ENCODE results near the gene CAMSAP2. TPM values are rescaled to one million over a fixed set of nuclear protein-coding genes. Genes with fewer than 3 reads are reported as not detected.
A peak's percentile ranks its signal among the peaks of the same experiment; 100 is the strongest.

Gene CAMSAP2
- total RNA-seq, 1 experiment from 2014 or later = 23.4 TPM

- peak overlapping the region; percentile 70 for H3K4me3 ChIP-seq (ENCODE audit: low read depth, low read length)
- Mint-ChIP-seq H3K27me3 (ENCODE audit: insufficient read depth, unreplicated experiment) (no peaks in the 10 kb centered on the region), H3K9me3 (ENCODE audit: unreplicated experiment) (no peaks in the 10 kb centered on the region), H3K27ac (ENCODE audit: unreplicated experiment) (no peak overlapping the region), H3K36me3 (ENCODE audit: insufficient read depth, unreplicated experiment) (peaks cover 19% of the 10 kb centered on the region), H3K4me1 (ENCODE audit: low read depth, unreplicated experiment) (peaks cover 22% of the 10 kb centered on the region), H3K4me3 (ENCODE audit: unreplicated experiment) (peak overlapping the region; percentile 93)
- H3K27me3 ChIP-seq (replicated peaks; ENCODE audit: control insufficient read depth, insufficient read depth, low read length) = no peaks in the 10 kb centered on the region
- no peak for DNase-seq
- H3K4me1 ChIP-seq = peaks cover 11% of the 10 kb centered on the region
- CTCF ChIA-PET = no interaction called here
- no peaks in the 10 kb centered on the region for H3K36me3 ChIP-seq (ENCODE audit: control insufficient read depth, insufficient read depth, low read length)
- no peak for TF ChIP-seq CTCF (IDR thresholded peaks at IDR 0.05; ENCODE audit: insufficient read depth in 1 of 2, low read depth in 1 of 2, low read length in 1 of 2, severe bottlenecking in 1 of 2, unreplicated experiment in 1 of 2)
- no TSS peak for BruUV-seq (replicated peaks)
- POLR2A ChIA-PET = no interaction called here
- no peaks in the 10 kb centered on the region for H3K9me3 ChIP-seq
- intact Hi-C loops (cut with micrococcal nuclease; ENCODE audit: unreplicated experiment) = loop anchor here (2.0 to 5.0 kb wide), 2 partner anchors 62 to 118 kb away; partner anchors contain the start of gene KIF14
Measured at GRCh38 chr1:200740571-200741208, 2.0 kb downstream of the CAMSAP2 start.

- H3K27me3 ChIP-seq (replicated peaks; ENCODE audit: control insufficient read depth, insufficient read depth, low read length) = no peaks in the 10 kb centered on the region
- Mint-ChIP-seq H3K36me3 (ENCODE audit: insufficient read depth, unreplicated experiment) (peaks cover 25% of the 10 kb centered on the region), H3K4me1 (ENCODE audit: low read depth, unreplicated experiment) (peaks cover 29% of the 10 kb centered on the region), H3K27ac (ENCODE audit: unreplicated experiment) (no peak overlapping the region), H3K4me3 (ENCODE audit: unreplicated experiment) (peak overlapping the region; percentile 93), H3K27me3 (ENCODE audit: insufficient read depth, unreplicated experiment) (no peaks in the 10 kb centered on the region), H3K9me3 (ENCODE audit: unreplicated experiment) (no peaks in the 10 kb centered on the region)
- intact Hi-C loops (cut with micrococcal nuclease; ENCODE audit: unreplicated experiment) = loop anchor here (2.0 to 5.0 kb wide), 2 partner anchors 61 to 119 kb away; partner anchors contain the start of gene KIF14
- BruUV-seq (replicated peaks) = no TSS peak
- H3K4me1 ChIP-seq = peaks cover 11% of the 10 kb centered on the region
- ChIA-PET CTCF (no interaction called here), POLR2A (no interaction called here)
- H3K4me3 ChIP-seq (ENCODE audit: low read depth, low read length) = no peak overlapping the region
- no peak for DNase-seq
- no peaks in the 10 kb centered on the region for H3K9me3 ChIP-seq
- TF ChIP-seq CTCF (IDR thresholded peaks at IDR 0.05; ENCODE audit: insufficient read depth in 1 of 2, low read depth in 1 of 2, low read length in 1 of 2, severe bottlenecking in 1 of 2, unreplicated experiment in 1 of 2) = no peak
- no peaks in the 10 kb centered on the region for H3K36me3 ChIP-seq (ENCODE audit: control insufficient read depth, insufficient read depth, low read length)
Measured at GRCh38 chr1:200741551-200742207, 3.0 kb downstream of the CAMSAP2 start.

DNA sequence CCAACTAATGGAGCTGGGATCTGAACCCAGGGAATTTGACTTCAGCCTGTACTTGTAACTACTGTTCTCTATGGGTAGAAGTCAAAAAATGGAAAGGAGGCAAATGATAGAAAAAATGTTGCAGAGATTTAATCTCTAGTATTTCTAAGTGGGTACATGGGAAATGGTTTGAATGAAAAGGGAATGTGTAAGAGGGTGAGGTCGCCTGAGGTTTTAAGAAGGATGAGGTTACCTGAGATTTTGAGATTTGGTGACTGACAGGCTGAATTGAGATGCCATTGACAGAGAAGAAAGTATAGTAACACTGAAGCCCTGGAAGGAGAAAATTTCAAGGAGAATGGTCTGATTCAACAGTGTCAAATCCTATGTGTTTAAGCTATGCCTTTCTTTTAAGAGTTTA is 5.5 kb downstream of the CAMSAP2 start:
- BruUV-seq (replicated peaks) = no TSS peak
- no peaks in the 10 kb centered on the region for H3K36me3 ChIP-seq (ENCODE audit: control insufficient read depth, insufficient read depth, low read length)
- no peaks in the 10 kb centered on the region for H3K27me3 Mint-ChIP-seq (ENCODE audit: insufficient read depth, unreplicated experiment)
- no peak overlapping the region for H3K27ac Mint-ChIP-seq (ENCODE audit: unreplicated experiment)
- no peaks in the 10 kb centered on the region for H3K27me3 ChIP-seq (replicated peaks; ENCODE audit: control insufficient read depth, insufficient read depth, low read length)
- DNase-seq = no peak
- H3K9me3 ChIP-seq = no peaks in the 10 kb centered on the region
- intact Hi-C loops (cut with micrococcal nuclease; ENCODE audit: unreplicated experiment) = loop anchor here (5.0 kb wide), 1 partner anchor 122 kb away; the partner anchor contains the start of gene KIF14
- H3K4me1 ChIP-seq = peaks cover 11% of the 10 kb centered on the region
- no peak overlapping the region for H3K4me3 Mint-ChIP-seq (ENCODE audit: unreplicated experiment)
- peaks cover 16% of the 10 kb centered on the region for H3K36me3 Mint-ChIP-seq (ENCODE audit: insufficient read depth, unreplicated experiment)
- no peaks in the 10 kb centered on the region for H3K9me3 Mint-ChIP-seq (ENCODE audit: unreplicated experiment)
- ChIA-PET POLR2A (interaction anchor here (0.6 kb wide), 1 partner anchor 153 kb away, joined by 3 read pairs; no protein-coding TSS in a partner anchor), CTCF (no interaction called here)
- no peak overlapping the region for H3K4me3 ChIP-seq (ENCODE audit: low read depth, low read length)
- TF ChIP-seq CTCF (IDR thresholded peaks at IDR 0.05; ENCODE audit: insufficient read depth in 1 of 2, low read depth in 1 of 2, low read length in 1 of 2, severe bottlenecking in 1 of 2, unreplicated experiment in 1 of 2) = no peak
- H3K4me1 Mint-ChIP-seq (ENCODE audit: low read depth, unreplicated experiment) = peaks cover 29% of the 10 kb centered on the region
